Endothelial cell of umbilical vein (primary cell): ENCODE data around the gene IL36RN. TPM values are rescaled to one million over a fixed set of nuclear protein-coding genes. Genes with fewer than 3 reads are reported as not detected.

Experiments used
- BruUV-seq: library from RNA; stranded (reverse); fragments of 400-500 nt; replicated peaks from 2 replicates; lab custom pipeline; 2021; lab: Mats Ljungman, UMichigan
- CTCF ChIA-PET: fragments of 300-600, 350-600 bp; sonication (Branson Sonifier 250); formaldehyde crosslinking; loops from one replicate; lab custom pipeline; 2021; ENCODE audit warnings: antibody characterized with exemption, inconsistent platforms; lab: Charles Lee
- POLR2A ChIA-PET: fragments of 300-600, 350-600 bp; sonication (Branson Sonifier 250); formaldehyde crosslinking; loops from one replicate; lab custom pipeline; 2021; ENCODE audit warnings: antibody characterized with exemption, inconsistent platforms; lab: Charles Lee
- DNase-seq: peaks from one replicate; pipeline ENCODE4 v3.0.0-alpha.2; 2011; ENCODE audit warnings: low read depth, low spot score
- FAIRE-seq: peaks from 2 replicates; lab custom pipeline; 2011; peaks lifted over from hg19 to GRCh38; lab: Jason Lieb, UNC
- H2AFZ ChIP-seq: 2 replicates; pipeline ENCODE4 v1.6.0; 2012; ENCODE audit warnings: low read depth, low read length, control low read depth, inconsistent platforms
- H3K27ac ChIP-seq: 2 replicates; pipeline ENCODE4 v1.5.1; 2011; ENCODE audit warnings: low read depth, mild to moderate bottlenecking, control low read depth, low read length, moderate library complexity; ENCODE audit not compliant: insufficient read depth
- H3K27me3 ChIP-seq, 2 experiments: 2 replicates each; pipeline versions ENCODE4 v1.6.0 to v1.6.1; 2011; ENCODE audit warnings: low read length in 2 of 2, mixed read lengths in 1 of 2; ENCODE audit not compliant: control insufficient read depth in 2 of 2, insufficient read depth in 2 of 2
- H3K36me3 ChIP-seq, 2 experiments: 2 replicates in 1 of 2; 3 replicates in 1 of 2; pipeline ENCODE4 v1.5.1; 2011; ENCODE audit warnings: low read length in 2 of 2, mild to moderate bottlenecking in 1 of 2, moderate library complexity in 1 of 2; ENCODE audit not compliant: control insufficient read depth in 2 of 2, insufficient read depth in 2 of 2; ENCODE audit errors: extremely low read depth in 1 of 2
- H3K4me1 ChIP-seq: 3 replicates; pipeline ENCODE4 v1.5.1; 2011; ENCODE audit warnings: mild to moderate bottlenecking, low read length; ENCODE audit not compliant: control insufficient read depth, insufficient read depth; ENCODE audit errors: extremely low read depth
- H3K4me2 ChIP-seq: 2 replicates; pipeline ENCODE4 v1.6.1; 2011; ENCODE audit warnings: low read length, control low read depth, mixed read lengths; ENCODE audit not compliant: insufficient read depth
- H3K4me3 ChIP-seq, 3 experiments: fragments of 200-600 bp in 1 of 3; sonication (generic), shearing (Covaris generic) in 1 of 3; replicated peaks in 1 of 3; 2 replicates each; pipeline ENCODE4 v1.5.1; 2011 to 2016; ENCODE audit warnings: control low read depth in 3 of 3, low read length in 3 of 3, mild to moderate bottlenecking in 2 of 3, inconsistent platforms in 1 of 3, low read depth in 1 of 3, moderate library complexity in 1 of 3; ENCODE audit not compliant: insufficient read depth in 1 of 3
- H3K79me2 ChIP-seq: 2 replicates; pipeline ENCODE4 v1.6.0; 2012; ENCODE audit warnings: low read length, inconsistent platforms; ENCODE audit not compliant: control insufficient read depth, insufficient read depth
- H3K9ac ChIP-seq: replicated peaks from 2 replicates; pipeline ENCODE3; 2011; ENCODE audit warnings: low read length, control low read depth; ENCODE audit not compliant: insufficient read depth; ENCODE audit errors: extremely low read depth
- H3K9me1 ChIP-seq: replicated peaks from 3 replicates; pipeline ENCODE4 v1.6.0; 2011; ENCODE audit warnings: mild to moderate bottlenecking, low read length; ENCODE audit not compliant: control insufficient read depth, insufficient read depth; ENCODE audit errors: extremely low read depth
- H3K9me3 ChIP-seq: replicated peaks from 2 replicates; pipeline ENCODE4 v1.5.1; 2012; ENCODE audit warnings: low read length, inconsistent platforms; ENCODE audit not compliant: control insufficient read depth, insufficient read depth
- H4K20me1 ChIP-seq: replicated peaks from 2 replicates; pipeline ENCODE3; 2011; ENCODE audit warnings: mild to moderate bottlenecking, low read length; ENCODE audit not compliant: control insufficient read depth, insufficient read depth; ENCODE audit errors: extremely low read depth
- EZH2 ChIP-seq: IDR thresholded peaks from 2 replicates; pipeline ENCODE4 v1.6.1; 2012; ENCODE audit warnings: borderline replicate concordance, low read depth, mild to moderate bottlenecking, moderate library complexity, low read length, inconsistent platforms; ENCODE audit not compliant: severe bottlenecking
- FOS ChIP-seq: IDR thresholded peaks from 2 replicates; pipeline ENCODE4 v1.6.1; 2011; ENCODE audit warnings: mild to moderate bottlenecking, low read length, moderate library complexity, borderline replicate concordance; ENCODE audit not compliant: insufficient read depth
- GATA2 ChIP-seq: IDR thresholded peaks from 2 replicates; pipeline ENCODE4 v1.7.0; 2011; ENCODE audit warnings: low read depth, mild to moderate bottlenecking, moderate library complexity, mixed read lengths, low read length; ENCODE audit not compliant: insufficient read length, insufficient read depth
- JUN ChIP-seq: IDR thresholded peaks from 2 replicates; pipeline ENCODE4 v1.6.1; 2011; ENCODE audit warnings: borderline replicate concordance, low read depth; ENCODE audit not compliant: insufficient read length, insufficient read depth
- MYC ChIP-seq: IDR thresholded peaks from one replicate; pipeline ENCODE4 v1.6.1; 2011; ENCODE audit warnings: mild to moderate bottlenecking, low read depth, low read length
- POLR2A ChIP-seq: IDR thresholded peaks from 2 replicates; pipeline ENCODE4 v1.6.1; 2012; ENCODE audit warnings: low read depth, mild to moderate bottlenecking, control low read depth, low read length
- POLR2AphosphoS5 ChIP-seq: IDR thresholded peaks from 2 replicates; pipeline ENCODE4 v1.6.1; 2012; ENCODE audit warnings: low read depth, mild to moderate bottlenecking, control low read depth, low read length, moderate library complexity; ENCODE audit not compliant: insufficient read depth
- dilution Hi-C: fragments of 300-500 bp; cut with MboI; formaldehyde crosslinking; loops from one replicate; pipeline ENCODE4 v1.15.0; 2019; ENCODE audit warnings: low sequenced_read_pairs; ENCODE audit not compliant: extremely low pct_ligation_motif_present
- intact Hi-C: fragments of 100-400 bp; cut with micrococcal nuclease; formaldehyde crosslinking; loops from one replicate; pipeline ENCODE4 v1.10.0; 2022
- polyA plus RNA-seq, 4 experiments: library from polyadenylated mRNA; depleted of rRNA in 3 of 4; stranded (reverse) in 3 of 4; unstranded in 1 of 4; fragments of >200 nt; gene quantifications; 2 replicates each; pipeline versions ENCODE4 v1.2.1 to v1.2.3, GENCODE V29; 2011 to 2012; ENCODE audit warnings: missing spikeins in 1 of 4
- total RNA-seq: library from RNA; stranded (reverse); gene quantifications from 2 replicates; pipeline ENCODE4 v1.2.3, GENCODE V29; 2021
- TF ChIP-seq, protein P1 (sequence below), 2 donors: IDR thresholded peaks; 1 replicate in 1 of 2; 2 replicates in 1 of 2; pipeline ENCODE4 v1.5.1; 2011; ENCODE audit warnings: low read length in 2 of 2, mild to moderate bottlenecking in 2 of 2, moderate library complexity in 2 of 2, control low read depth in 1 of 2, inconsistent platforms in 1 of 2, low read depth in 1 of 2; ENCODE audit not compliant: insufficient read depth in 1 of 2; ENCODE audit errors: extremely low read depth in 1 of 2
- TF ChIP-seq, protein P2 (sequence below): IDR thresholded peaks from 2 replicates; pipeline ENCODE4 v1.6.1; 2011; ENCODE audit not compliant: insufficient read depth, insufficient read length

The IL36RN gene
- total and polyA plus RNA-seq, 2 donors (not counting 3 experiments of a cell fraction or from before 2014, with no cell fraction given): not detected

- Histone ChIP-seq H3K9ac (no peak overlapping the region), H4K20me1 (no peaks in the 10 kb centered on the region), H3K9me3 (no peaks in the 10 kb centered on the region), H2AFZ (no peak overlapping the region), H3K4me2 (no peak overlapping the region), H3K79me2 (no peaks in the 10 kb centered on the region), H3K36me3 (no peaks in the 10 kb centered on the region), H3K4me1 (no peaks in the 10 kb centered on the region), H3K4me3 (no peak overlapping the region), H3K9me1 (no peaks in the 10 kb centered on the region), H3K27ac (no peak overlapping the region), H3K27me3 (no peaks in the 10 kb centered on the region)
- TF ChIP-seq EZH2: no peak
- TF ChIP-seq GATA2: no peak
- TF ChIP-seq JUN: no peak
- no peak for TF ChIP-seq POLR2AphosphoS5
- TF ChIP-seq, protein P1, sequence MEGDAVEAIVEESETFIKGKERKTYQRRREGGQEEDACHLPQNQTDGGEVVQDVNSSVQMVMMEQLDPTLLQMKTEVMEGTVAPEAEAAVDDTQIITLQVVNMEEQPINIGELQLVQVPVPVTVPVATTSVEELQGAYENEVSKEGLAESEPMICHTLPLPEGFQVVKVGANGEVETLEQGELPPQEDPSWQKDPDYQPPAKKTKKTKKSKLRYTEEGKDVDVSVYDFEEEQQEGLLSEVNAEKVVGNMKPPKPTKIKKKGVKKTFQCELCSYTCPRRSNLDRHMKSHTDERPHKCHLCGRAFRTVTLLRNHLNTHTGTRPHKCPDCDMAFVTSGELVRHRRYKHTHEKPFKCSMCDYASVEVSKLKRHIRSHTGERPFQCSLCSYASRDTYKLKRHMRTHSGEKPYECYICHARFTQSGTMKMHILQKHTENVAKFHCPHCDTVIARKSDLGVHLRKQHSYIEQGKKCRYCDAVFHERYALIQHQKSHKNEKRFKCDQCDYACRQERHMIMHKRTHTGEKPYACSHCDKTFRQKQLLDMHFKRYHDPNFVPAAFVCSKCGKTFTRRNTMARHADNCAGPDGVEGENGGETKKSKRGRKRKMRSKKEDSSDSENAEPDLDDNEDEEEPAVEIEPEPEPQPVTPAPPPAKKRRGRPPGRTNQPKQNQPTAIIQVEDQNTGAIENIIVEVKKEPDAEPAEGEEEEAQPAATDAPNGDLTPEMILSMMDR (IDR thresholded peaks at IDR 0.05; ENCODE audit: extremely low read depth in 1 of 2, insufficient read depth in 1 of 2, low read depth in 1 of 2, low read length in 2 of 2): no peak
- no peak for TF ChIP-seq POLR2A
- no peak for TF ChIP-seq FOS
- no peak for TF ChIP-seq MYC
- TF ChIP-seq, protein P2, sequence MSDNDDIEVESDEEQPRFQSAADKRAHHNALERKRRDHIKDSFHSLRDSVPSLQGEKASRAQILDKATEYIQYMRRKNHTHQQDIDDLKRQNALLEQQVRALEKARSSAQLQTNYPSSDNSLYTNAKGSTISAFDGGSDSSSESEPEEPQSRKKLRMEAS: no peak
- CTCF ChIA-PET: interaction anchor here (0.9 to 1.3 kb wide), 2 partner anchors 9 to 10 kb away, joined by 3 to 4 read pairs; no protein-coding TSS in a partner anchor
- POLR2A ChIA-PET: no interaction called here
- FAIRE-seq (no peak), DNase-seq (no peak)
- intact Hi-C loops (no loop called here), dilution Hi-C loops (no loop called here)
- BruUV-seq: no TSS peak
These were observed 13.6 kb downstream of the IL36RN start for GRCh38 chr2:113072584-113072983.
